Stomach (tissue), 4 donors: ENCODE results near the gene TTC29.

Experiments
- POLR2A ChIP-seq, 4 donors: fragments of 450-650 bp; IDR thresholded peaks; one replicate each; pipeline ENCODE4 v1.6.1; 2016; ENCODE audit warnings: antibody characterized with exemption in 4 of 4, control low read depth in 2 of 4, mild to moderate bottlenecking in 1 of 4, moderate library complexity in 1 of 4
- POLR2AphosphoS5 ChIP-seq, 3 donors: sonication (generic); formaldehyde crosslinking; IDR thresholded peaks; one replicate each; pipeline ENCODE4 v1.6.1; 2016; ENCODE audit warnings: antibody characterized with exemption in 3 of 3
- TF ChIP-seq, protein P1 (sequence below), 7 experiments: fragments of 450-650 bp in 4 of 7; fragments of 200-600 bp in 3 of 7; sonication (generic) in 3 of 7; IDR thresholded peaks; one replicate each; pipeline ENCODE4 v1.5.1; 2016 to 2019; ENCODE audit warnings: antibody characterized with exemption in 7 of 7, control low read depth in 2 of 7, mild to moderate bottlenecking in 1 of 7

DNA sequence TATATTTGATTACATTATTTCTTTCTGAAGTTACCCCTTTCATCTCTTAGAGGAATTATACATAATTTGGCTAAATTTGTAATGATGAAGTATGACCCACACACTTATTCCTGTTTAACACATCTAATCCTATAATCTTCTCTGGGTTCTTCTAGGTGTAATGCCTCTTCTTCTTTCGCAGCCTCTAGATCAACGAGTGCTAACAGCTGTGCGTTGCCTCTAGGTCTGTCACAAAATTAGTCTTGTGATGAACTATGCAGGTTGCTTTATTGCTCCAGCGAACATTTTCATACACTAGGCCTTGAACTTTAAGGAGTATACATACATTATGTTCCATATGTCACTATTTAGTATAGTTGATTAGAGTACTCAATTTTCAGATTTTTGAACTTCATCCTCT lies 89.9 kb downstream of the TTC29 start:
- TF ChIP-seq, protein P1, sequence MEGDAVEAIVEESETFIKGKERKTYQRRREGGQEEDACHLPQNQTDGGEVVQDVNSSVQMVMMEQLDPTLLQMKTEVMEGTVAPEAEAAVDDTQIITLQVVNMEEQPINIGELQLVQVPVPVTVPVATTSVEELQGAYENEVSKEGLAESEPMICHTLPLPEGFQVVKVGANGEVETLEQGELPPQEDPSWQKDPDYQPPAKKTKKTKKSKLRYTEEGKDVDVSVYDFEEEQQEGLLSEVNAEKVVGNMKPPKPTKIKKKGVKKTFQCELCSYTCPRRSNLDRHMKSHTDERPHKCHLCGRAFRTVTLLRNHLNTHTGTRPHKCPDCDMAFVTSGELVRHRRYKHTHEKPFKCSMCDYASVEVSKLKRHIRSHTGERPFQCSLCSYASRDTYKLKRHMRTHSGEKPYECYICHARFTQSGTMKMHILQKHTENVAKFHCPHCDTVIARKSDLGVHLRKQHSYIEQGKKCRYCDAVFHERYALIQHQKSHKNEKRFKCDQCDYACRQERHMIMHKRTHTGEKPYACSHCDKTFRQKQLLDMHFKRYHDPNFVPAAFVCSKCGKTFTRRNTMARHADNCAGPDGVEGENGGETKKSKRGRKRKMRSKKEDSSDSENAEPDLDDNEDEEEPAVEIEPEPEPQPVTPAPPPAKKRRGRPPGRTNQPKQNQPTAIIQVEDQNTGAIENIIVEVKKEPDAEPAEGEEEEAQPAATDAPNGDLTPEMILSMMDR (IDR thresholded peaks at IDR 0.05), result no peak
- TF ChIP-seq POLR2AphosphoS5 (IDR thresholded peaks at IDR 0.05) (no peak), POLR2A (IDR thresholded peaks at IDR 0.05) (no peak)
